ENCODE measurements around the gene MPZL3. TPM values are rescaled to one million over a fixed set of nuclear protein-coding genes. Genes with fewer than 3 reads are reported as not detected.

The MPZL3 gene, protein sequence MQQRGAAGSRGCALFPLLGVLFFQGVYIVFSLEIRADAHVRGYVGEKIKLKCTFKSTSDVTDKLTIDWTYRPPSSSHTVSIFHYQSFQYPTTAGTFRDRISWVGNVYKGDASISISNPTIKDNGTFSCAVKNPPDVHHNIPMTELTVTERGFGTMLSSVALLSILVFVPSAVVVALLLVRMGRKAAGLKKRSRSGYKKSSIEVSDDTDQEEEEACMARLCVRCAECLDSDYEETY
- 1.9 TPM for polyA plus RNA-seq (2013, experiment 1 of 2)
- 2.0 TPM for polyA plus RNA-seq (2013, experiment 2 of 2)

DNA sequence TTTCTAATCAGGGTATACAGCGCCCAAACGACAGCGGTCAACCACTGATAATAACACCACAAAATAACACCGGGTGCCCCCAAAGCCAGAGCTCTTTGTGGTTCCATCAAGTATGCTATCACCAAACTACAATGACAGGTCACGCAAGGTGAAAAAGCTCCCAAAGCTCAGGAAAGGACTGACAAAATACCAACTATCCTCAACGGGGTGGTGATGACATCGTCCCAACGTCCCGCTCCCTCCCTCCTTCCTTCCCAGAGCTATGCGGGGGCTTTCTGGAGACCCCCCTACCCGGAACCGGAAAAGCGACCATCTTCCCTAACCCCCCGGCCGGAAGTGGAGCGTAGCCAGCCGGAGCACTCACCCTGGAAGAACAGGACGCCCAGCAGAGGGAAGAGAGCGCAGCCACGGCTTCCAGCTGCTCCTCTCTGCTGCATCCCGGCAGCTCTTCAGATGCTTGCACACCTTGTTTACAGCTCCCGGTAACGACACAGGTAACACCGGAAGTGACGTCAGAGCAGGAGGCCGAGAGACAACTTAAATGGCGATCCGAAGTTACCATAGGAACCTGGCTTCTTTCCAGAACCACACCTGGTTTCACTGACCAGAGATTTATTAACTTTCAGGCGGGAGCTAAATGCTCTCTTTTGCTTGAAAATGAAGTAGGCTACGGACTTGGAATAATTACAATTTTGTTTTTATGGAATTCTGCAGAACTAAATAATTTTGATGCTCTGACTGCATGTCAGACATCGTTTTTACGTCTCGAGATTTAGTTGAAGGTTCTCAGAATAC is at the start of gene MPZL3:
TSS of gene MPZL3 (minus strand) at position 508 of the 795 bp plus-strand sequence. CDS start at position 437, 71 bp downstream.
- peak within 1 kb of the TSS; percentile 61 for H3K18ac ChIP-seq (ENCODE audit: low read length)
- H3K56ac ChIP-seq (ENCODE audit: low read length): peak within 1 kb of the TSS; percentile 93
- no peaks in the 10 kb centered on the region for H3K79me2 ChIP-seq (ENCODE audit: control insufficient read depth, insufficient read depth, low read length)
- H3K36me3 ChIP-seq (ENCODE audit: control insufficient read depth, insufficient read depth, low read length): no peaks in the 10 kb centered on the region
- peak; percentile 96 for DNase-seq
- H2BK15ac ChIP-seq (replicated peaks; ENCODE audit: low read depth): no peak within 1 kb of the TSS
- no peaks in the 10 kb centered on the region for H3K27me3 ChIP-seq (ENCODE audit: insufficient read depth, low read length, poor library complexity)
- no CpG with 5 or more reads among the region's 33 CpGs for WGBS (ENCODE audit: extremely low coverage, insufficient coverage, low lambda C conversion rate)
- H4K5ac ChIP-seq (ENCODE audit: low read length): peak within 1 kb of the TSS; percentile 68
- H3K23ac ChIP-seq (ENCODE audit: low read length): no peak within 1 kb of the TSS
- no peak within 1 kb of the TSS for H2AK5ac ChIP-seq (ENCODE audit: low read length)
- no peak within 1 kb of the TSS for H3K4ac ChIP-seq (ENCODE audit: low read depth, low read length)
- peak within 1 kb of the TSS; percentile 62 for H3K27ac ChIP-seq (ENCODE audit: low read depth, low read length)
- no peaks in the 10 kb centered on the region for H3K79me1 ChIP-seq (ENCODE audit: low read length)
- no peaks in the 10 kb centered on the region for H3K4me1 ChIP-seq (ENCODE audit: control insufficient read depth, low read depth, low read length)
- H3K9ac ChIP-seq (ENCODE audit: low read length): peak within 1 kb of the TSS; percentile 79
- peak within 1 kb of the TSS; percentile 33 for H3K4me2 ChIP-seq (ENCODE audit: low read length)
- peak within 1 kb of the TSS; percentile 74 for H3K4me3 ChIP-seq (ENCODE audit: low read length)
- peak within 1 kb of the TSS; percentile 89 for H2BK5ac ChIP-seq (ENCODE audit: low read length)
- peak within 1 kb of the TSS; percentile 96 for H4K8ac ChIP-seq (ENCODE audit: low read depth, low read length)
- H2BK120ac ChIP-seq (ENCODE audit: low read depth, low read length): no peak within 1 kb of the TSS

DNA sequence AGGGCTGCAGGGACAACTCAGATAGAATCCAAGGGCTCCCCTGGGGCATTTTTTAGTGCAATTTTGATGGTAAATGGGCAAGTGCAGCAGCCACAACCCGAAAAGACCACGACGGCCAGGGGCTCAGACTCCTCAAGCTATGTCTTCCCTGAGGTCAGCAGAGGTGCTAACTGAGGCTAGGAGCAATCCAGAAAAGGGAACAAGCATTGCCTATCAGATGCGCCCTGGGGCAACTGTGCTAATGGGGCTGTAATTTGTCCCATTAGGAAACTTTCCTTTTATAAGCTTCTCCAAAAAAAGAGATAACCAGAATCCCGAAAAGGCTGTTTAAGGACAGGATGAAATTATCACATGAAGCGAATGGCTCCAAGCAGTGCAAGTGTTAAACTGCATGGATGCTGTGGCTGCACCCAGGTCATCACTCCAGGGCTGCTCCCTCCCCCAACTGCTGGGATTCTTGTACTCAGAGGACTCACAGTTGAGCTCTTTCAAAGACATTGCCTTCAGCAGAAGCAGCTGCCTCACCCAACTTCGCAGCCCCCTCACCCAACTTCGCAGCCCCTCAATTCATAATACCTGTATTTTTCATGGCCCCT is 49.5 kb upstream of the MPZL3 start:
- no peak for DNase-seq
- Histone ChIP-seq H3K27me3 (ENCODE audit: insufficient read depth, low read length, poor library complexity) (no peaks in the 10 kb centered on the region), H3K79me1 (ENCODE audit: low read length) (no peaks in the 10 kb centered on the region), H4K8ac (ENCODE audit: low read depth, low read length) (no peak overlapping the region), H3K23ac (ENCODE audit: low read length) (no peak overlapping the region), H3K79me2 (ENCODE audit: control insufficient read depth, insufficient read depth, low read length) (no peaks in the 10 kb centered on the region), H3K4me3 (ENCODE audit: low read length) (no peak overlapping the region), H4K5ac (ENCODE audit: low read length) (no peak overlapping the region), H2AK5ac (ENCODE audit: low read length) (no peak overlapping the region), H3K9ac (ENCODE audit: low read length) (no peak overlapping the region), H3K36me3 (ENCODE audit: control insufficient read depth, insufficient read depth, low read length) (no peaks in the 10 kb centered on the region), H3K18ac (ENCODE audit: low read length) (no peak overlapping the region), H3K4me2 (ENCODE audit: low read length) (no peak overlapping the region), H2BK120ac (ENCODE audit: low read depth, low read length) (no peak overlapping the region), H3K4me1 (ENCODE audit: control insufficient read depth, low read depth, low read length) (no peaks in the 10 kb centered on the region), H2BK15ac (replicated peaks; ENCODE audit: low read depth) (no peak overlapping the region), H2BK5ac (ENCODE audit: low read length) (no peak overlapping the region), H3K4ac (ENCODE audit: low read depth, low read length) (no peak overlapping the region), H3K56ac (ENCODE audit: low read length) (no peak overlapping the region), H3K27ac (ENCODE audit: low read depth, low read length) (no peak overlapping the region)
- WGBS (ENCODE audit: extremely low coverage, insufficient coverage, low lambda C conversion rate): no CpG with 5 or more reads among the region's 8 CpGs

DNA sequence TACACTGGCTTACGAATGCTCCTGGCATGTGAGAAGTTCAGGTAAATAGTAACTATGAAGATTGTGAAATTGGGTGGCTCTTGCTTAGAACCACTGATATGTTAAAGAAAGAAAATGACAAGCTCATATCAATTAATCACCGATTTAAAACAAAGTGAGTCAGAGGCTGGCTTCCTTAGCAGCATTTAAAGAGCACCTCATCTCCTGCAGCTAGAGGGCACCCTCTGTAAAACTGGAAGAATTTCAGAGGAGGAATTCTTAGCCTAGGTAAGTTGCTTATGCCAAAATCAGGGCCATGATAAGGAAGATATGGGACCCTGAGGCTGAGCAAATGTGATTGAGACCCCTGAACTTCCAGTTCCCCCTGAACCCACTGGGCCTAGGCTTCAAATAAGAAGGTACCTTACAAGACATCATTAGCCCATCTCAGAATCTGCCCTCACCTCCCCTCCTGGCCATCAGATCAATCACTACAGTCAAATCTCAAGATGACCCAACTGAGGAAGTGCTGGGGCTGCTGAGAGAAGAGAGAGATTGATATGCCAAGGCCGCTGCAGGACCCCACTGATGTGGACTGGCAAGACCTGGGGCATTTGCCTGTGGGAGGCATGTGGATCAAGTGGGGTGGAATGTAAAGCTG is 43.8 kb upstream of the MPZL3 start:
- Histone ChIP-seq H4K8ac (ENCODE audit: low read depth, low read length) (no peak overlapping the region), H4K5ac (ENCODE audit: low read length) (no peak overlapping the region), H3K4me3 (ENCODE audit: low read length) (no peak overlapping the region), H2BK15ac (replicated peaks; ENCODE audit: low read depth) (no peak overlapping the region), H3K4me1 (ENCODE audit: control insufficient read depth, low read depth, low read length) (no peaks in the 10 kb centered on the region), H3K18ac (ENCODE audit: low read length) (no peak overlapping the region), H3K4me2 (ENCODE audit: low read length) (no peak overlapping the region), H3K56ac (ENCODE audit: low read length) (no peak overlapping the region), H2BK5ac (ENCODE audit: low read length) (no peak overlapping the region), H3K9ac (ENCODE audit: low read length) (no peak overlapping the region), H3K79me1 (ENCODE audit: low read length) (no peaks in the 10 kb centered on the region), H3K27me3 (ENCODE audit: insufficient read depth, low read length, poor library complexity) (no peaks in the 10 kb centered on the region), H3K27ac (ENCODE audit: low read depth, low read length) (no peak overlapping the region), H3K23ac (ENCODE audit: low read length) (no peak overlapping the region), H3K36me3 (ENCODE audit: control insufficient read depth, insufficient read depth, low read length) (no peaks in the 10 kb centered on the region), H3K79me2 (ENCODE audit: control insufficient read depth, insufficient read depth, low read length) (no peaks in the 10 kb centered on the region), H2AK5ac (ENCODE audit: low read length) (no peak overlapping the region), H3K4ac (ENCODE audit: low read depth, low read length) (no peak overlapping the region), H2BK120ac (ENCODE audit: low read depth, low read length) (no peak overlapping the region)
- WGBS (ENCODE audit: extremely low coverage, insufficient coverage, low lambda C conversion rate): no CpG with 5 or more reads among the region's 3 CpGs
- DNase-seq: peak; percentile 54

DNA sequence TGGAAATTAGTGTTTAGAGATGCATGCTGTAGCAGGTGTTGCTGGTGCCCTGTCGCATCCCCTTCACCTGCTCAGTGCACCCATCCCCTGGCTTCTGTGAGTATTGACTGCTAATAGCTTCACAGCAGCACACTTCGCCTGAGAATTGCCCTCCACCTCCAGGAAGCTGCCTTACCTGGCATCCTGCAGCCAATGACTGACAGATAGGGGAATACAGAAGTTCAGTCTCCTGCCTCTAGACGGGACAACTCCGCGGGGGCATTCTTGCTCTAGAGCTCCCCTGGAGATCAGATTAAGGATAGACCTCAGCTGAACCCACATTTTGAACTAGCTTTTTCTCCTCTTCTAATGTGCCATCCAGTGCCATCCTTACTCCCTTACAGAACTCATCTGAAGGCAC is 43.0 kb upstream of the MPZL3 start:
- WGBS (ENCODE audit: extremely low coverage, insufficient coverage, low lambda C conversion rate): no CpG with 5 or more reads among the region's 5 CpGs

DNA sequence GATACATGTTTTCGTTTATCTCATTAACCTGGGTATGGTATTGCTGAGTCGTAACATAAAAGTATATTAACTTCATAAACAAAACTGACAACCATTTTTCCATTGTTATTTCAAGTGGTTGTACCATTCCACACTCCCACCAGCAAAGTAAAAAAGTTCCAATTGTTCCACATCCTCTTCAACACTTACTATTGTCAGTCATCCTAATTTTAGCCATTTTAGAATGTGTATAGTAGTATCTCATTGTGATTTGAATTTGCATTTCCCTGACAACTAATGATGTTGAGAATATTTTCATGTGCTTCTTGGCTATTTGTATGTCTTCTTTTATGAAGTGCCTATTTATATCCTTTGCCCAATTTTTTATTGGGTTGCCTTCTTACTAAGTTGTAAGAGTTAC is 41.9 kb upstream of the MPZL3 start:
- DNase-seq: no peak
- Histone ChIP-seq H3K79me1 (ENCODE audit: low read length) (no peaks in the 10 kb centered on the region), H3K27ac (ENCODE audit: low read depth, low read length) (no peak overlapping the region), H3K27me3 (ENCODE audit: insufficient read depth, low read length, poor library complexity) (no peaks in the 10 kb centered on the region), H3K9ac (ENCODE audit: low read length) (no peak overlapping the region), H4K8ac (ENCODE audit: low read depth, low read length) (no peak overlapping the region), H3K4ac (ENCODE audit: low read depth, low read length) (no peak overlapping the region), H3K4me3 (ENCODE audit: low read length) (no peak overlapping the region), H3K56ac (ENCODE audit: low read length) (no peak overlapping the region), H2BK120ac (ENCODE audit: low read depth, low read length) (no peak overlapping the region), H2BK5ac (ENCODE audit: low read length) (no peak overlapping the region), H3K79me2 (ENCODE audit: control insufficient read depth, insufficient read depth, low read length) (no peaks in the 10 kb centered on the region), H4K5ac (ENCODE audit: low read length) (no peak overlapping the region), H3K4me2 (ENCODE audit: low read length) (no peak overlapping the region), H2AK5ac (ENCODE audit: low read length) (no peak overlapping the region), H3K4me1 (ENCODE audit: control insufficient read depth, low read depth, low read length) (no peaks in the 10 kb centered on the region), H2BK15ac (replicated peaks; ENCODE audit: low read depth) (no peak overlapping the region), H3K36me3 (ENCODE audit: control insufficient read depth, insufficient read depth, low read length) (no peaks in the 10 kb centered on the region), H3K18ac (ENCODE audit: low read length) (no peak overlapping the region), H3K23ac (ENCODE audit: low read length) (no peak overlapping the region)
- WGBS (ENCODE audit: extremely low coverage, insufficient coverage, low lambda C conversion rate): no CpG with 5 or more reads among the region's 2 CpGs

More for the DNA sequence above, 43.0 kb upstream of the MPZL3 start:
- Histone ChIP-seq H3K4me3 (ENCODE audit: low read length) (no peak overlapping the region), H3K56ac (ENCODE audit: low read length) (no peak overlapping the region), H3K4me2 (ENCODE audit: low read length) (no peak overlapping the region), H4K5ac (ENCODE audit: low read length) (no peak overlapping the region), H2BK5ac (ENCODE audit: low read length) (no peak overlapping the region), H3K4me1 (ENCODE audit: control insufficient read depth, low read depth, low read length) (no peaks in the 10 kb centered on the region), H3K18ac (ENCODE audit: low read length) (no peak overlapping the region), H2BK15ac (replicated peaks; ENCODE audit: low read depth) (no peak overlapping the region), H2BK120ac (ENCODE audit: low read depth, low read length) (no peak overlapping the region), H3K27ac (ENCODE audit: low read depth, low read length) (no peak overlapping the region), H3K79me2 (ENCODE audit: control insufficient read depth, insufficient read depth, low read length) (no peaks in the 10 kb centered on the region), H3K79me1 (ENCODE audit: low read length) (no peaks in the 10 kb centered on the region), H3K4ac (ENCODE audit: low read depth, low read length) (no peak overlapping the region), H4K8ac (ENCODE audit: low read depth, low read length) (no peak overlapping the region), H3K27me3 (ENCODE audit: insufficient read depth, low read length, poor library complexity) (no peaks in the 10 kb centered on the region), H3K9ac (ENCODE audit: low read length) (no peak overlapping the region), H3K36me3 (ENCODE audit: control insufficient read depth, insufficient read depth, low read length) (no peaks in the 10 kb centered on the region), H3K23ac (ENCODE audit: low read length) (no peak overlapping the region), H2AK5ac (ENCODE audit: low read length) (no peak overlapping the region)
- no peak for DNase-seq

Data from mesendoderm (in vitro differentiated cells).